ENCODE measurements around the gene PHIP. TPM values are rescaled to one million over a fixed set of nuclear protein-coding genes. Genes with fewer than 3 reads are reported as not detected.

PHIP gene
- total and polyA plus RNA-seq, 2 experiments from 2014 or later, result 48.0 to 65.4 TPM

GRCh38 chr6:79056226-79056625 lies 21.8 kb downstream of the PHIP start:
- Histone ChIP-seq H3K36me3 (ENCODE audit: insufficient read depth) (peaks cover 40% of the 10 kb centered on the region), H3K27ac (ENCODE audit: low read depth) (no peak overlapping the region), H3K4me3 (no peak overlapping the region), H3K27me3 (ENCODE audit: insufficient read depth) (no peaks in the 10 kb centered on the region), H4K20me1 (replicated peaks; ENCODE audit: insufficient read depth) (peaks cover 17% of the 10 kb centered on the region), H3K79me2 (replicated peaks; ENCODE audit: insufficient read depth) (peaks cover 78% of the 10 kb centered on the region), H3K4me2 (no peak overlapping the region), H3K9me2 (ENCODE audit: insufficient read depth) (no peaks in the 10 kb centered on the region), H2AFZ (no peak overlapping the region), H3F3A (replicated peaks; ENCODE audit: low read depth) (no peaks in the 10 kb centered on the region), H3K4me1 (ENCODE audit: insufficient read depth) (peaks cover 10% of the 10 kb centered on the region; the same call in 1 of the 2 replicates)
- Mint-ChIP-seq H3K36me3 (ENCODE audit: low read depth) (peaks cover 79% of the 10 kb centered on the region), H3K4me1 (peaks cover 10% of the 10 kb centered on the region; the same call in 2 of the 3 replicates), H3K9me3 (no peaks in the 10 kb centered on the region), H3K4me3 (no peak overlapping the region), H3K27ac (no peak overlapping the region), H3K27me3 (ENCODE audit: insufficient read depth, low read depth, poor library complexity) (no peaks in the 10 kb centered on the region)
- ATAC-seq (no peak), DNase-seq (ENCODE audit: low spot score) (no peak)
- TF ChIP-seq, protein P1, sequence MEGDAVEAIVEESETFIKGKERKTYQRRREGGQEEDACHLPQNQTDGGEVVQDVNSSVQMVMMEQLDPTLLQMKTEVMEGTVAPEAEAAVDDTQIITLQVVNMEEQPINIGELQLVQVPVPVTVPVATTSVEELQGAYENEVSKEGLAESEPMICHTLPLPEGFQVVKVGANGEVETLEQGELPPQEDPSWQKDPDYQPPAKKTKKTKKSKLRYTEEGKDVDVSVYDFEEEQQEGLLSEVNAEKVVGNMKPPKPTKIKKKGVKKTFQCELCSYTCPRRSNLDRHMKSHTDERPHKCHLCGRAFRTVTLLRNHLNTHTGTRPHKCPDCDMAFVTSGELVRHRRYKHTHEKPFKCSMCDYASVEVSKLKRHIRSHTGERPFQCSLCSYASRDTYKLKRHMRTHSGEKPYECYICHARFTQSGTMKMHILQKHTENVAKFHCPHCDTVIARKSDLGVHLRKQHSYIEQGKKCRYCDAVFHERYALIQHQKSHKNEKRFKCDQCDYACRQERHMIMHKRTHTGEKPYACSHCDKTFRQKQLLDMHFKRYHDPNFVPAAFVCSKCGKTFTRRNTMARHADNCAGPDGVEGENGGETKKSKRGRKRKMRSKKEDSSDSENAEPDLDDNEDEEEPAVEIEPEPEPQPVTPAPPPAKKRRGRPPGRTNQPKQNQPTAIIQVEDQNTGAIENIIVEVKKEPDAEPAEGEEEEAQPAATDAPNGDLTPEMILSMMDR (conservative IDR thresholded peaks at IDR 0.05; ENCODE audit: low read depth in 2 of 2), result no peak
- TF ChIP-seq ZNF114 (CRISPR knock-in tag; IDR thresholded peaks at IDR 0.05) (no peak), STAT1 (IDR thresholded peaks at IDR 0.05; ENCODE audit: unreplicated experiment) (no peak), CREB1 (CRISPR knock-in tag; IDR thresholded peaks at IDR 0.05; ENCODE audit: low read depth) (no peak), EZH2 (IDR thresholded peaks at IDR 0.05; ENCODE audit: low read depth, unreplicated experiment) (no peak), JUNB (IDR thresholded peaks at IDR 0.05; ENCODE audit: unreplicated experiment) (no peak), ZNF462 (CRISPR knock-in tag; IDR thresholded peaks at IDR 0.05) (no peak), ZNF331 (CRISPR knock-in tag; IDR thresholded peaks at IDR 0.05; ENCODE audit: low read depth) (no peak), NANOG (IDR thresholded peaks at IDR 0.05; ENCODE audit: borderline replicate concordance) (no peak), POLR2AphosphoS5 (IDR thresholded peaks at IDR 0.05; ENCODE audit: low read depth) (no peak), REST (IDR thresholded peaks at IDR 0.05; ENCODE audit: unreplicated experiment) (no peak), EZH2phosphoT487 (IDR thresholded peaks at IDR 0.05; ENCODE audit: unreplicated experiment) (no peak)
- TF ChIP-seq, protein P2, sequence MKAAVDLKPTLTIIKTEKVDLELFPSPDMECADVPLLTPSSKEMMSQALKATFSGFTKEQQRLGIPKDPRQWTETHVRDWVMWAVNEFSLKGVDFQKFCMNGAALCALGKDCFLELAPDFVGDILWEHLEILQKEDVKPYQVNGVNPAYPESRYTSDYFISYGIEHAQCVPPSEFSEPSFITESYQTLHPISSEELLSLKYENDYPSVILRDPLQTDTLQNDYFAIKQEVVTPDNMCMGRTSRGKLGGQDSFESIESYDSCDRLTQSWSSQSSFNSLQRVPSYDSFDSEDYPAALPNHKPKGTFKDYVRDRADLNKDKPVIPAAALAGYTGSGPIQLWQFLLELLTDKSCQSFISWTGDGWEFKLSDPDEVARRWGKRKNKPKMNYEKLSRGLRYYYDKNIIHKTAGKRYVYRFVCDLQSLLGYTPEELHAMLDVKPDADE (IDR thresholded peaks at IDR 0.05), result no peak
